B cell (primary cell): ENCODE measurements around the gene MICALL1. TPM values are rescaled to one million over a fixed set of nuclear protein-coding genes. Genes with fewer than 3 reads are reported as not detected.

Source experiments
- ATAC-seq: fragments of 200-7000 bp; cut with Tn5 transposase; one replicate; pipeline ENCODE4 v1.10.0; 2021; ENCODE audit warnings: low read depth, mild to moderate bottlenecking, moderate number of reproducible peaks, moderate library complexity
- CTCF ChIA-PET: fragments of 350-600 bp; sonication (Branson Sonifier 250); formaldehyde crosslinking; loops from one replicate; lab custom pipeline; 2021; ENCODE audit warnings: antibody characterized with exemption, inconsistent platforms; lab: Charles Lee
- POLR2A ChIA-PET: fragments of 350-600 bp; sonication (Branson Sonifier 250); formaldehyde crosslinking; loops from one replicate; lab custom pipeline; 2021; ENCODE audit warnings: antibody characterized with exemption; lab: Charles Lee
- DNase-seq: peaks from one replicate; pipeline ENCODE4 v3.0.0; 2013
- H2AFZ ChIP-seq: 2 replicates; pipeline ENCODE4 v1.6.1; 2012; ENCODE audit warnings: mild to moderate bottlenecking, low read depth, low read length; ENCODE audit not compliant: insufficient read depth, poor library complexity, severe bottlenecking
- H3K27ac ChIP-seq, 2 donors: 1 replicate in 1 of 2; 2 replicates in 1 of 2; pipeline ENCODE4 v1.5.1; 2012 to 2013; ENCODE audit warnings: low read length in 2 of 2, mild to moderate bottlenecking in 2 of 2, moderate library complexity in 1 of 2
- H3K27me3 ChIP-seq, 4 experiments: fragments of 200-600 bp in 1 of 4; sonication (generic) in 1 of 4; replicated peaks in 1 of 4; 1 replicate in 2 of 4; 2 replicates in 2 of 4; pipeline versions ENCODE4 v1.6.1 to v1.7.0; 2013 to 2016; ENCODE audit warnings: low read length in 3 of 4, mild to moderate bottlenecking in 2 of 4, mixed read lengths in 1 of 4, moderate library complexity in 1 of 4; ENCODE audit not compliant: insufficient read depth in 4 of 4, control insufficient read depth in 3 of 4; ENCODE audit errors: control extremely low read depth in 1 of 4
- H3K36me3 ChIP-seq, 2 experiments: replicated peaks in 1 of 2; 1 replicate in 1 of 2; 2 replicates in 1 of 2; pipeline versions ENCODE4 v1.6.1 to v1.7.1; 2013; ENCODE audit warnings: low read length in 1 of 2; ENCODE audit not compliant: insufficient read depth in 2 of 2, control insufficient read depth in 1 of 2; ENCODE audit errors: control extremely low read depth in 1 of 2, extremely low read depth in 1 of 2
- H3K4me1 ChIP-seq, 2 donors: fragments of 200-600 bp in 1 of 2; sonication (generic) in 1 of 2; 1 replicate in 1 of 2; 2 replicates in 1 of 2; pipeline versions ENCODE4 v1.5.1 to v1.6.1; 2013 to 2017; ENCODE audit warnings: low read length in 2 of 2; ENCODE audit not compliant: control insufficient read depth in 2 of 2, insufficient read depth in 2 of 2
- H3K4me2 ChIP-seq: replicated peaks from 2 replicates; pipeline ENCODE3; 2012; ENCODE audit warnings: mild to moderate bottlenecking, low read depth, low read length; ENCODE audit not compliant: poor library complexity, severe bottlenecking
- H3K4me3 ChIP-seq, 5 experiments: fragments of 200-600 bp in 1 of 5; sonication (generic) in 1 of 5; 1 replicate in 3 of 5; 2 replicates in 2 of 5; pipeline versions ENCODE4 v1.5.1 to v1.7.0; 2011 to 2016; ENCODE audit warnings: low read length in 4 of 5, mild to moderate bottlenecking in 4 of 5, low read depth in 2 of 5, control low read depth in 1 of 5, moderate library complexity in 1 of 5; ENCODE audit not compliant: insufficient read depth in 1 of 5; ENCODE audit errors: control extremely low read depth in 1 of 5, extremely low read depth in 1 of 5
- H3K79me2 ChIP-seq: fragments of 200-600 bp; sonication (generic); one replicate; pipeline ENCODE4 v1.6.0; 2016; ENCODE audit warnings: low read length; ENCODE audit not compliant: control insufficient read depth, insufficient read depth
- H3K9ac ChIP-seq: fragments of 200-600 bp; sonication (generic); 2 replicates; pipeline ENCODE4 v1.6.1; 2017; ENCODE audit warnings: mild to moderate bottlenecking, low read length, moderate library complexity
- H3K9me3 ChIP-seq, 3 donors: one replicate each; pipeline versions ENCODE4 v1.6.1 to v1.7.1; 2013; ENCODE audit warnings: low read length in 2 of 3; ENCODE audit not compliant: control insufficient read depth in 2 of 3, insufficient read depth in 1 of 3; ENCODE audit errors: control extremely low read depth in 1 of 3
- H4K20me1 ChIP-seq: 2 replicates; pipeline ENCODE4 v1.6.0; 2012; ENCODE audit warnings: mild to moderate bottlenecking, low read length; ENCODE audit not compliant: insufficient read depth, control insufficient read depth, poor library complexity, severe bottlenecking
- H3K27ac Mint-ChIP-seq: one replicate; pipeline ENCODE4 v1.8.0; 2021; ENCODE audit warnings: mixed read lengths
- H3K27me3 Mint-ChIP-seq: one replicate; pipeline ENCODE4 v1.8.0; 2021; ENCODE audit warnings: mixed read lengths
- H3K4me1 Mint-ChIP-seq: one replicate; pipeline ENCODE4 v1.8.0; 2021; ENCODE audit warnings: mixed read lengths
- H3K4me3 Mint-ChIP-seq: one replicate; pipeline ENCODE4 v1.8.0; 2021; ENCODE audit warnings: mixed read lengths
- H3K9me3 Mint-ChIP-seq: one replicate; pipeline ENCODE4 v1.8.0; 2022; ENCODE audit warnings: mixed read lengths; ENCODE audit not compliant: insufficient read depth
- CTCF ChIP-seq: fragments of 200-600 bp; IDR thresholded peaks from one replicate; pipeline ENCODE4 v1.8.0; 2022; ENCODE audit warnings: antibody characterized with exemption, mild to moderate bottlenecking
- EZH2 ChIP-seq: IDR thresholded peaks from 2 replicates; pipeline ENCODE4 v1.6.1; 2012; ENCODE audit warnings: borderline replicate concordance, low read depth, mild to moderate bottlenecking, moderate library complexity, low read length; ENCODE audit not compliant: insufficient read depth, poor library complexity, severe bottlenecking
- WGBS: methylation state at CpG from one replicate; pipeline ENCODE4 v1.1.5; 2013; ENCODE audit warnings: missing lambda C conversion rate; ENCODE audit not compliant: insufficient coverage; 5-methylcytosine and 5-hydroxymethylcytosine counted together
- intact Hi-C: fragments of 100-400 bp; cut with micrococcal nuclease; formaldehyde crosslinking; loops from one replicate; pipeline ENCODE4 v1.10.0; 2022
- polyA plus RNA-seq: library from polyadenylated mRNA; depleted of rRNA; stranded (reverse); fragments of >200 nt; gene quantifications from 2 replicates; pipeline ENCODE4 v1.2.3, GENCODE V29; 2012
- total RNA-seq, 2 donors: library from RNA; stranded (reverse); fragments of 120-200 nt in 1 of 2; gene quantifications; 1 replicate in 1 of 2; 2 replicates in 1 of 2; pipeline versions ENCODE4 v1.2.3 to v1.2.4, GENCODE V29; 2013 to 2022

MICALL1 gene
- total and polyA plus RNA-seq, 2 donors (not counting 1 experiment from before 2014, with no cell fraction given): 21.0 to 34.9 TPM

GRCh38 chr22:37976547-37976946 is 70.5 kb downstream of the MICALL1 start:
- POLR2A ChIA-PET: no interaction called here
- CTCF ChIA-PET: no interaction called here

GRCh38 chr22:37979782-37980181 is 73.7 kb downstream of the MICALL1 start:
- H3K27ac ChIP-seq: no peak overlapping the region
- DNase-seq (no peak), ATAC-seq (no peak)
- Mint-ChIP-seq H3K4me3 (no peak overlapping the region), H3K4me1 (no peaks in the 10 kb centered on the region), H3K27me3 (no peaks in the 10 kb centered on the region), H3K27ac (no peak overlapping the region), H3K9me3 (no peaks in the 10 kb centered on the region)
- H3K9ac ChIP-seq: no peak overlapping the region
- H3K4me2 ChIP-seq: no peak overlapping the region
- no peaks in the 10 kb centered on the region for H3K79me2 ChIP-seq
- no peaks in the 10 kb centered on the region for H4K20me1 ChIP-seq
- no peak overlapping the region for H2AFZ ChIP-seq
- no peaks in the 10 kb centered on the region for H3K4me1 ChIP-seq
- POLR2A ChIA-PET: no interaction called here
- TF ChIP-seq EZH2 (no peak), CTCF (no peak)
- CTCF ChIA-PET: interaction anchor here (1.1 kb wide), 1 partner anchor 92 kb away, joined by 6 read pairs; no protein-coding TSS in a partner anchor
- WGBS: 95% methylated on average over 6 of the region's 8 CpGs
- no peaks in the 10 kb centered on the region for H3K9me3 ChIP-seq
- intact Hi-C loops: no loop called here
- H3K4me3 ChIP-seq: no peak overlapping the region
- H3K36me3 ChIP-seq: peaks cover 5 to 6% of the 10 kb centered on the region in 2 experiments
- H3K27me3 ChIP-seq: no peaks in the 10 kb centered on the region

More at GRCh38 chr22:37976547-37976946, 70.5 kb downstream of the MICALL1 start:
- Histone ChIP-seq H3K4me3 (no peak overlapping the region), H4K20me1 (no peaks in the 10 kb centered on the region), H3K4me1 (no peaks in the 10 kb centered on the region), H3K9ac (no peak overlapping the region), H2AFZ (no peak overlapping the region), H3K36me3 (peaks cover 5 to 15% of the 10 kb centered on the region in 2 experiments), H3K4me2 (no peak overlapping the region), H3K27me3 (no peaks in the 10 kb centered on the region), H3K9me3 (no peaks in the 10 kb centered on the region), H3K27ac (no peak overlapping the region), H3K79me2 (no peaks in the 10 kb centered on the region)
- no peak for TF ChIP-seq EZH2
- TF ChIP-seq CTCF: no peak
- 90% methylated on average over 4 of the region's 4 CpGs for WGBS
- no peaks in the 10 kb centered on the region for H3K4me1 Mint-ChIP-seq
- H3K27me3 Mint-ChIP-seq: no peaks in the 10 kb centered on the region
- DNase-seq (no peak), ATAC-seq (no peak)
- no peak overlapping the region for H3K4me3 Mint-ChIP-seq
- no peak overlapping the region for H3K27ac Mint-ChIP-seq
- no peaks in the 10 kb centered on the region for H3K9me3 Mint-ChIP-seq
- intact Hi-C loops: no loop called here
